GM10248 (cell line): ENCODE data around the gene SEL1L.

ENCODE experiments used
- CTCF ChIA-PET: fragments of 300-600 bp; sonication (Branson Sonifier 250); formaldehyde crosslinking; extraction: SDS; loops from one replicate; lab custom pipeline; 2021; ENCODE audit warnings: antibody characterized with exemption; lab: Yijun Ruan, JAX
- POLR2A ChIA-PET: fragments of 350-650 bp; sonication (Branson Sonifier 250); formaldehyde crosslinking; extraction: SDS; loops from one replicate; lab custom pipeline; 2020; ENCODE audit warnings: antibody characterized with exemption; lab: Yijun Ruan, JAX
- DNase-seq: peaks from one replicate; pipeline ENCODE4 v3.0.0; 2012; ENCODE audit errors: extremely low spot score
- CTCF ChIP-seq: IDR thresholded peaks from 2 replicates; pipeline ENCODE4 v1.5.1; 2012; ENCODE audit warnings: mild to moderate bottlenecking, low read depth; ENCODE audit errors: extremely low read depth, missing control alignments, control extremely low read depth

Gene SEL1L

GRCh38 chr14:81534510-81535074, 939 bp upstream of the SEL1L start:
- POLR2A ChIA-PET = no interaction called here
- CTCF ChIA-PET = interaction anchor here (1.5 kb wide), 1 partner anchor 18 kb away, joined by 3 read pairs; no protein-coding TSS in a partner anchor
- TF ChIP-seq CTCF = no peak
- DNase-seq = no peak

DNA sequence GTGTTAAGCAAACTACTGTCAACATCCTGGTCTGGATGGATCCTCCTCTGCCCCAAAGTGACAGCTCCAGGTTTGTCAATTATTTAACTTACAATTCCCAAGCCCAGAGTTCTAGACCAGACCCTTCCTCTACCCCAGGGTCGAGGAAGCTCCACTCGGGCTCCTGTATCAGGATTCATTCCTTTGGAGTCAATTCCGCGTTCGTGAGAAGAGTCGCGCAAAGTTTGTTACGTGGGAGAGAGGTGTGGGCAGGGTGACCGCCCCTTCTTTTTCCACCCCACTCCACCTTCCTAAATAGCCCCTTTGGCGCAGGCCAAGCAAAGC, 479 bp downstream of the SEL1L start:
- ChIA-PET CTCF (interaction anchor here (1.0 to 1.5 kb wide), 6 partner anchors 9 to 82 kb away, joined by 3 to 4 read pairs (median 3); no protein-coding TSS in a partner anchor), POLR2A (interaction anchor here (0.6 to 1.3 kb wide), 4 partner anchors 14 to 314 kb away, joined by 3 to 6 read pairs (median 4); no protein-coding TSS in a partner anchor)
- TF ChIP-seq CTCF = no peak
- no peak for DNase-seq

GRCh38 chr14:81529391-81529790, 4.3 kb downstream of the SEL1L start:
- ChIA-PET POLR2A (no interaction called here), CTCF (interaction anchor here (0.9 to 2.1 kb wide), 6 partner anchors 9 to 65 kb away, joined by 3 to 7 read pairs (median 4); no protein-coding TSS in a partner anchor)
- TF ChIP-seq CTCF = no peak
- DNase-seq = no peak

GRCh38 chr14:81525129-81525528, 8.5 kb downstream of the SEL1L start:
- no peak for DNase-seq
- TF ChIP-seq CTCF = no peak
- ChIA-PET POLR2A (interaction anchor here (1.5 kb wide), 1 partner anchor 9 kb away, joined by 3 read pairs; the partner anchor contains the start of gene SEL1L), CTCF (interaction anchor here (1.3 to 1.7 kb wide), 3 partner anchors 9 to 38 kb away, joined by 3 to 4 read pairs (median 3); partner anchors contain the start of gene SEL1L)

GRCh38 chr14:81523616-81524015, 10.0 kb downstream of the SEL1L start:
- ChIA-PET CTCF (interaction anchor here (1.3 to 1.9 kb wide), 5 partner anchors 10 to 53 kb away, joined by 3 to 5 read pairs (median 4); partner anchors contain the start of gene SEL1L), POLR2A (interaction anchor here (1.5 kb wide), 1 partner anchor 10 kb away, joined by 3 read pairs; the partner anchor contains the start of gene SEL1L)
- TF ChIP-seq CTCF = no peak
- DNase-seq = no peak

DNA sequence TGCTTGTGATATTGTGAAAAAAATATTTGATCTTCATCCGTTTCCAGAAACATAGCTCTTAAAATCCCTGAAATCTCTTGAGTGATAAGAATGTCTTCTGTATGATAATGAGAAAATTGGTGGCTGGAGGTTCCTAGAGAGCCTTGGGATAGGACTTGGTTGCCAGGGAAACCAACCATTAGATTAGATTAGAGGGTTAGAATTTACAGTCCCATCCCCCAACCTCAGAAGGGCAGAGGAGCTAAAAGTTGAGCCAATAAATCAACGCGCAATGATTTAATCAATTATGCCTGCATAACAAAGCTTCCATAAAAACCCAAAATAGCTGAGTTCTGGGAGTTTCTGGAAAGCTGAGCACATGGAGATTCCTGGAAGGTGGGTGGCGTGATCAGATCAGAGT, 10.6 kb downstream of the SEL1L start:
- no peak for TF ChIP-seq CTCF
- ChIA-PET POLR2A (no interaction called here), CTCF (interaction anchor here (1.3 to 2.0 kb wide), 4 partner anchors 8 to 52 kb away, joined by 4 to 9 read pairs (median 4); no protein-coding TSS in a partner anchor)
- DNase-seq = no peak
